Fibroblast of lung (primary cell): ENCODE results near the gene KCNJ9.

Experiments used
- EZH2 ChIP-seq: IDR thresholded peaks from 2 replicates; pipeline ENCODE4 v1.5.1; 2012; ENCODE audit warnings: low read length, control low read depth, mild to moderate bottlenecking; ENCODE audit errors: missing control alignments
- TF ChIP-seq, protein P1 (sequence below), 2 donors: IDR thresholded peaks in 1 of 2; conservative IDR thresholded peaks in 1 of 2; 1 replicate in 1 of 2; 2 replicates in 1 of 2; pipeline ENCODE4 v1.5.1; 2011 to 2012; ENCODE audit warnings: low read length in 2 of 2, control low read depth in 1 of 2, inconsistent platforms in 1 of 2, low read depth in 1 of 2, mild to moderate bottlenecking in 1 of 2

DNA sequence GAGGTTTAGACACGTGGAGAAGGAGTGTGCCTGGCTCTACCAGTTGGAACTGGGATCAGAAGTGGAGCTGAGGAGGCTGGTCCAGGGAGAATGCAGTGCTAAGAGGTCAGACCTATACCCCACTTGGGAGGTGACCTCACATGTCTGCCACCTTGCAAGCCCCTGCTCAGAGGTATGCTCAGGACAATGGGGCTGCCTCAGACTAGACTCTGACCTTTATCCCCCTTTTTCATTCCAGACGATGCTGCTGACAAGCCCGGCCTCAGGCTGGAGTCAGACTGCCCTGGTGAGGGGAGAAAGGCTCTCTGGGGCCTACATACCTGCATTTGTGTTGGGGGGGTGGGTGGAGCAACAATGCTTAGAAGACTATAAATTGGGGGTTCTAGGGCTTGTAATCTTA is 16.6 kb upstream of the KCNJ9 start:
- TF ChIP-seq, protein P1, sequence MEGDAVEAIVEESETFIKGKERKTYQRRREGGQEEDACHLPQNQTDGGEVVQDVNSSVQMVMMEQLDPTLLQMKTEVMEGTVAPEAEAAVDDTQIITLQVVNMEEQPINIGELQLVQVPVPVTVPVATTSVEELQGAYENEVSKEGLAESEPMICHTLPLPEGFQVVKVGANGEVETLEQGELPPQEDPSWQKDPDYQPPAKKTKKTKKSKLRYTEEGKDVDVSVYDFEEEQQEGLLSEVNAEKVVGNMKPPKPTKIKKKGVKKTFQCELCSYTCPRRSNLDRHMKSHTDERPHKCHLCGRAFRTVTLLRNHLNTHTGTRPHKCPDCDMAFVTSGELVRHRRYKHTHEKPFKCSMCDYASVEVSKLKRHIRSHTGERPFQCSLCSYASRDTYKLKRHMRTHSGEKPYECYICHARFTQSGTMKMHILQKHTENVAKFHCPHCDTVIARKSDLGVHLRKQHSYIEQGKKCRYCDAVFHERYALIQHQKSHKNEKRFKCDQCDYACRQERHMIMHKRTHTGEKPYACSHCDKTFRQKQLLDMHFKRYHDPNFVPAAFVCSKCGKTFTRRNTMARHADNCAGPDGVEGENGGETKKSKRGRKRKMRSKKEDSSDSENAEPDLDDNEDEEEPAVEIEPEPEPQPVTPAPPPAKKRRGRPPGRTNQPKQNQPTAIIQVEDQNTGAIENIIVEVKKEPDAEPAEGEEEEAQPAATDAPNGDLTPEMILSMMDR (conservative IDR thresholded peaks at IDR 0.05 in 1 of 2, IDR thresholded peaks at IDR 0.05 in 1 of 2; ENCODE audit: low read depth in 1 of 2, low read length in 2 of 2): no peak
- TF ChIP-seq EZH2: no peak
